K562 (cell line): ENCODE results near the gene PNKD. TPM values are rescaled to one million over a fixed set of nuclear protein-coding genes. Genes with fewer than 3 reads are reported as not detected.

Experiments
- GATAD2B ChIP-seq: fragments of 450-650 bp; IDR thresholded peaks from 2 replicates; pipeline ENCODE4 v1.6.1; 2017; ENCODE audit warnings: mild to moderate bottlenecking, borderline replicate concordance
- SAFB ChIP-seq: fragments of 200-400 bp; formaldehyde crosslinking; IDR thresholded peaks from 2 replicates; pipeline ENCODE4 v1.6.1; 2017; ENCODE audit warnings: low read depth, low read length, borderline replicate concordance
- polyA plus RNA-seq, 8 experiments: library from polyadenylated mRNA; depleted of rRNA in 4 of 8; stranded (reverse) in 5 of 8; unstranded in 3 of 8; fragments of >200 nt; fragmentation: Nextera tagmentation in 2 of 8; fragmentation: Illumina TruSeq in 1 of 8; extraction: Ambion mirVana in 2 of 8; extraction: Trizol in 1 of 8; gene quantifications; 2 replicates each; pipeline versions ENCODE4 v1.2.1 to v1.2.3, GENCODE V29; 2011 to 2014; ENCODE audit warnings: inconsistent platforms in 1 of 8, missing spikeins in 1 of 8
- total RNA-seq, 7 experiments: library from RNA; depleted of rRNA in 6 of 7; stranded (reverse); fragments of >200 nt in 6 of 7; fragmentation: Illumina TruSeq in 2 of 7; extraction: Trizol in 2 of 7; gene quantifications; 2 replicates each; pipeline versions ENCODE4 v1.2.1 to v1.2.3, GENCODE V29; 2011 to 2021; ENCODE audit warnings: low replicate concordance in 1 of 7
- TF ChIP-seq, protein P1 (sequence below): fragments of 200-800 bp; sonication (Bioruptor generic); IDR thresholded peaks from 2 replicates; pipeline ENCODE4 v1.6.1; 2016; ENCODE audit warnings: missing genetic modification characterization, missing compliant biosample characterization
- TF ChIP-seq, protein P2 (sequence below): fragments of 250-450 bp; sonication (Bioruptor Pico); IDR thresholded peaks from 2 replicates; pipeline ENCODE4 v1.8.0; 2022; ENCODE audit warnings: moderate library complexity, mild to moderate bottlenecking, inconsistent platforms

PNKD gene
- total and polyA plus RNA-seq, 9 of the 15 experiments (the other 6 are each of a cell fraction or from before 2014, with no cell fraction given) = 26.0 to 105 (median 60.1) TPM

DNA sequence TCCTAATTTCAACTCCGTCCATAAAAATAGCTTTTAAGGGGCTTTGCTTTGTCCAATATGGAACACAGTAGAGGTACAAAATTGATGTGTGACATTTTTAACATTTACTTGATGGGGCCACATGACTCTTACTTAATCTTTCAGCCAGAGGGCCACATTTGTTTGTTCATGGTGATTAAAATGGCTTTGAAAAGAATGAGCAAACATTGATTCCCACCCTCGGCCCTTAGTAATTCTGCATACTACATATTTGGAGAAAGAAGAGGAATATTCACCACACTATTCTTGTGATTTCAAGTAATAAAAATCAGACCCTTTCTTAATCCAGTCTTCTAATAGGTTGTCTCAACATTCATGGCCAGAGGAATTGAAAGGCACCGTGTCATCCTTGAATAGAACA, 35.8 kb upstream of the PNKD start (continued):
- TF ChIP-seq, protein P1, sequence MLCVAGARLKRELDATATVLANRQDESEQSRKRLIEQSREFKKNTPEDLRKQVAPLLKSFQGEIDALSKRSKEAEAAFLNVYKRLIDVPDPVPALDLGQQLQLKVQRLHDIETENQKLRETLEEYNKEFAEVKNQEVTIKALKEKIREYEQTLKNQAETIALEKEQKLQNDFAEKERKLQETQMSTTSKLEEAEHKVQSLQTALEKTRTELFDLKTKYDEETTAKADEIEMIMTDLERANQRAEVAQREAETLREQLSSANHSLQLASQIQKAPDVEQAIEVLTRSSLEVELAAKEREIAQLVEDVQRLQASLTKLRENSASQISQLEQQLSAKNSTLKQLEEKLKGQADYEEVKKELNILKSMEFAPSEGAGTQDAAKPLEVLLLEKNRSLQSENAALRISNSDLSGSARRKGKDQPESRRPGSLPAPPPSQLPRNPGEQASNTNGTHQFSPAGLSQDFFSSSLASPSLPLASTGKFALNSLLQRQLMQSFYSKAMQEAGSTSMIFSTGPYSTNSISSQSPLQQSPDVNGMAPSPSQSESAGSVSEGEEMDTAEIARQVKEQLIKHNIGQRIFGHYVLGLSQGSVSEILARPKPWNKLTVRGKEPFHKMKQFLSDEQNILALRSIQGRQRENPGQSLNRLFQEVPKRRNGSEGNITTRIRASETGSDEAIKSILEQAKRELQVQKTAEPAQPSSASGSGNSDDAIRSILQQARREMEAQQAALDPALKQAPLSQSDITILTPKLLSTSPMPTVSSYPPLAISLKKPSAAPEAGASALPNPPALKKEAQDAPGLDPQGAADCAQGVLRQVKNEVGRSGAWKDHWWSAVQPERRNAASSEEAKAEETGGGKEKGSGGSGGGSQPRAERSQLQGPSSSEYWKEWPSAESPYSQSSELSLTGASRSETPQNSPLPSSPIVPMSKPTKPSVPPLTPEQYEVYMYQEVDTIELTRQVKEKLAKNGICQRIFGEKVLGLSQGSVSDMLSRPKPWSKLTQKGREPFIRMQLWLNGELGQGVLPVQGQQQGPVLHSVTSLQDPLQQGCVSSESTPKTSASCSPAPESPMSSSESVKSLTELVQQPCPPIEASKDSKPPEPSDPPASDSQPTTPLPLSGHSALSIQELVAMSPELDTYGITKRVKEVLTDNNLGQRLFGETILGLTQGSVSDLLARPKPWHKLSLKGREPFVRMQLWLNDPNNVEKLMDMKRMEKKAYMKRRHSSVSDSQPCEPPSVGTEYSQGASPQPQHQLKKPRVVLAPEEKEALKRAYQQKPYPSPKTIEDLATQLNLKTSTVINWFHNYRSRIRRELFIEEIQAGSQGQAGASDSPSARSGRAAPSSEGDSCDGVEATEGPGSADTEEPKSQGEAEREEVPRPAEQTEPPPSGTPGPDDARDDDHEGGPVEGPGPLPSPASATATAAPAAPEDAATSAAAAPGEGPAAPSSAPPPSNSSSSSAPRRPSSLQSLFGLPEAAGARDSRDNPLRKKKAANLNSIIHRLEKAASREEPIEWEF (CRISPR knock-in tag) = no peak
- TF ChIP-seq GATAD2B (no peak), SAFB (no peak)
- TF ChIP-seq, protein P2, sequence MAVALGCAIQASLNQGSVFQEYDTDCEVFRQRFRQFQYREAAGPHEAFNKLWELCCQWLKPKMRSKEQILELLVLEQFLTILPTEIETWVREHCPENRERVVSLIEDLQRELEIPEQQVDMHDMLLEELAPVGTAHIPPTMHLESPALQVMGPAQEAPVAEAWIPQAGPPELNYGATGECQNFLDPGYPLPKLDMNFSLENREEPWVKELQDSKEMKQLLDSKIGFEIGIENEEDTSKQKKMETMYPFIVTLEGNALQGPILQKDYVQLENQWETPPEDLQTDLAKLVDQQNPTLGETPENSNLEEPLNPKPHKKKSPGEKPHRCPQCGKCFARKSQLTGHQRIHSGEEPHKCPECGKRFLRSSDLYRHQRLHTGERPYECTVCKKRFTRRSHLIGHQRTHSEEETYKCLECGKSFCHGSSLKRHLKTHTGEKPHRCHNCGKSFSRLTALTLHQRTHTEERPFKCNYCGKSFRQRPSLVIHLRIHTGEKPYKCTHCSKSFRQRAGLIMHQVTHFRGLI (CRISPR knock-in tag) = no peak
